H1 (cell line): ENCODE data around the gene ZNF423. TPM values are rescaled to one million over a fixed set of nuclear protein-coding genes. Genes with fewer than 3 reads are reported as not detected.
A peak's percentile ranks its signal among the peaks of the same experiment; 100 is the strongest.

ENCODE experiments used
- BRCA1 ChIP-seq: IDR thresholded peaks from 2 replicates; pipeline ENCODE4 v1.6.1; 2012; ENCODE audit warnings: low read depth, low read length, improper control_type of control experiment
- CBX5 ChIP-seq: fragments of 300-800, 300-1000 bp; sonication (generic); IDR thresholded peaks from 2 replicates; pipeline ENCODE4 v1.7.1; 2016; ENCODE audit warnings: antibody characterized with exemption, low read length, low read depth
- CHD1 ChIP-seq: IDR thresholded peaks from 2 replicates; pipeline ENCODE4 v1.6.1; 2012; ENCODE audit warnings: low read depth, low read length, improper control_type of control experiment
- CTBP2 ChIP-seq: IDR thresholded peaks from 2 replicates; pipeline ENCODE4 v1.7.0; 2011; ENCODE audit warnings: borderline replicate concordance, mild to moderate bottlenecking, moderate library complexity, mixed read lengths, low read length; ENCODE audit not compliant: insufficient read depth, insufficient read length
- EP300 ChIP-seq, 2 experiments: IDR thresholded peaks; 1 replicate in 1 of 2; 2 replicates in 1 of 2; pipeline ENCODE4 v1.6.1; 2011 to 2012; ENCODE audit warnings: low read depth in 2 of 2, low read length in 2 of 2, mild to moderate bottlenecking in 2 of 2, borderline replicate concordance in 1 of 2, inconsistent platforms in 1 of 2, moderate library complexity in 1 of 2
- JUN ChIP-seq: IDR thresholded peaks from 2 replicates; pipeline ENCODE4 v1.6.1; 2011; ENCODE audit warnings: low read depth, mild to moderate bottlenecking, improper control_type of control experiment, low read length
- JUND ChIP-seq: IDR thresholded peaks from 2 replicates; pipeline ENCODE4 v1.6.1; 2011; ENCODE audit warnings: mild to moderate bottlenecking, improper control_type of control experiment, low read length
- POLR2A ChIP-seq, 2 experiments: IDR thresholded peaks; 1 replicate in 1 of 2; 2 replicates in 1 of 2; pipeline ENCODE4 v1.6.1; 2011; ENCODE audit warnings: low read depth in 2 of 2, low read length in 2 of 2, mild to moderate bottlenecking in 2 of 2; ENCODE audit errors: control extremely low read depth in 1 of 2
- POLR2AphosphoS5 ChIP-seq: IDR thresholded peaks from 2 replicates; pipeline ENCODE4 v1.6.1; 2011; ENCODE audit warnings: low read depth, low read length
- RFX5 ChIP-seq: IDR thresholded peaks from 2 replicates; pipeline ENCODE4 v1.6.1; 2011; ENCODE audit warnings: low read depth, low read length, improper control_type of control experiment, borderline replicate concordance
- polyA plus RNA-seq, 7 experiments: library from polyadenylated mRNA; depleted of rRNA in 3 of 7; stranded (reverse) in 5 of 7; unstranded in 2 of 7; fragments of >200 nt in 5 of 7; fragments of 200-250 nt in 2 of 7; gene quantifications; 1 replicate in 5 of 7; 2 replicates in 1 of 7; 4 replicates in 1 of 7; pipeline versions ENCODE4 v1.2.1 to v1.2.3, GENCODE V29; 2011 to 2013; ENCODE audit warnings: missing spikeins in 2 of 7, mixed read lengths in 2 of 7
- total RNA-seq: library from RNA; stranded (reverse); fragmentation: NEBNext Ultra II Directional; extraction: Animal tissue kit (Norgen Biotek cat#: 25700); gene quantifications from 2 replicates; pipeline ENCODE4 v1.2.1, GENCODE V29; 2021
- TF ChIP-seq, protein P1 (sequence below): fragments of 300-600 bp; sonication (generic); IDR thresholded peaks from 2 replicates; pipeline ENCODE4 v1.7.1; 2012; ENCODE audit warnings: low read length, moderate library complexity, mild to moderate bottlenecking, inconsistent platforms; ENCODE audit not compliant: insufficient replicate concordance

Gene ZNF423
- total and polyA plus RNA-seq, 2 of the 8 experiments (the other 6 are each of a cell fraction or from before 2014, with no cell fraction given), result 38.2 to 52.3 TPM

DNA sequence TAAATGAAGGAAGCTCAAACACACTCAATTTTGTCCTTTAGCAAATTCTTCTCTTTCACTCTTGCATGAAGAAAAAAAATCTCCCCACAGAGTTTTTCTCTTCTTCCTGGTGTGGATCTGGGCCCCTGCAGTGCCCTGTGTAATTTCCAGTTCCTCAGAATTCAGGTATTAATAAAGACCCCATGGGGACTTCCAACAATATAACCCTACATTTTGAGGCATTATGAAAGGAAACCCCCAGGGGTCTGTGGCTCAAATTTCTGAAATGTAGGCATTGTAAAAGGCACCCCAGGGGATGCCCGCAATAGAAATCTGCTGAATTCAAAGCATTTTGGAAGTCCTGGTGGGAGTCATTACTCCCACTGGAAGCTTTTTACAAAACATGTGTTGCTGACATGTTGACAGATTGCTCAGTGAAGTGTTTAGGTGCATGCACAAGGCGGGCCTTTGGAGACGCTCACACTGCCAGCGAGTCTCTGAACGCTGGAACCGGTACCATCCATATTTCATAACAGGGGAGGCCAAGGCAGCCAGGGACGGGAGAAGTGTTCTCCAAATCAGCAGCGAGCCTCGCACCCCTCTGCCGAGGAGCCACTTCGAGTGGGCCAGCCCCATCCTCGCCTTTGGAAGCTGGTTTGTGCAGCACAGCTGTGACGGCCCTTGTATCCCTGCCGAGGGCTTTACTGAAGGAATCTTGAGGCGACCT is 154.0 kb downstream of the ZNF423 start (continued):
- TF ChIP-seq, protein P1, sequence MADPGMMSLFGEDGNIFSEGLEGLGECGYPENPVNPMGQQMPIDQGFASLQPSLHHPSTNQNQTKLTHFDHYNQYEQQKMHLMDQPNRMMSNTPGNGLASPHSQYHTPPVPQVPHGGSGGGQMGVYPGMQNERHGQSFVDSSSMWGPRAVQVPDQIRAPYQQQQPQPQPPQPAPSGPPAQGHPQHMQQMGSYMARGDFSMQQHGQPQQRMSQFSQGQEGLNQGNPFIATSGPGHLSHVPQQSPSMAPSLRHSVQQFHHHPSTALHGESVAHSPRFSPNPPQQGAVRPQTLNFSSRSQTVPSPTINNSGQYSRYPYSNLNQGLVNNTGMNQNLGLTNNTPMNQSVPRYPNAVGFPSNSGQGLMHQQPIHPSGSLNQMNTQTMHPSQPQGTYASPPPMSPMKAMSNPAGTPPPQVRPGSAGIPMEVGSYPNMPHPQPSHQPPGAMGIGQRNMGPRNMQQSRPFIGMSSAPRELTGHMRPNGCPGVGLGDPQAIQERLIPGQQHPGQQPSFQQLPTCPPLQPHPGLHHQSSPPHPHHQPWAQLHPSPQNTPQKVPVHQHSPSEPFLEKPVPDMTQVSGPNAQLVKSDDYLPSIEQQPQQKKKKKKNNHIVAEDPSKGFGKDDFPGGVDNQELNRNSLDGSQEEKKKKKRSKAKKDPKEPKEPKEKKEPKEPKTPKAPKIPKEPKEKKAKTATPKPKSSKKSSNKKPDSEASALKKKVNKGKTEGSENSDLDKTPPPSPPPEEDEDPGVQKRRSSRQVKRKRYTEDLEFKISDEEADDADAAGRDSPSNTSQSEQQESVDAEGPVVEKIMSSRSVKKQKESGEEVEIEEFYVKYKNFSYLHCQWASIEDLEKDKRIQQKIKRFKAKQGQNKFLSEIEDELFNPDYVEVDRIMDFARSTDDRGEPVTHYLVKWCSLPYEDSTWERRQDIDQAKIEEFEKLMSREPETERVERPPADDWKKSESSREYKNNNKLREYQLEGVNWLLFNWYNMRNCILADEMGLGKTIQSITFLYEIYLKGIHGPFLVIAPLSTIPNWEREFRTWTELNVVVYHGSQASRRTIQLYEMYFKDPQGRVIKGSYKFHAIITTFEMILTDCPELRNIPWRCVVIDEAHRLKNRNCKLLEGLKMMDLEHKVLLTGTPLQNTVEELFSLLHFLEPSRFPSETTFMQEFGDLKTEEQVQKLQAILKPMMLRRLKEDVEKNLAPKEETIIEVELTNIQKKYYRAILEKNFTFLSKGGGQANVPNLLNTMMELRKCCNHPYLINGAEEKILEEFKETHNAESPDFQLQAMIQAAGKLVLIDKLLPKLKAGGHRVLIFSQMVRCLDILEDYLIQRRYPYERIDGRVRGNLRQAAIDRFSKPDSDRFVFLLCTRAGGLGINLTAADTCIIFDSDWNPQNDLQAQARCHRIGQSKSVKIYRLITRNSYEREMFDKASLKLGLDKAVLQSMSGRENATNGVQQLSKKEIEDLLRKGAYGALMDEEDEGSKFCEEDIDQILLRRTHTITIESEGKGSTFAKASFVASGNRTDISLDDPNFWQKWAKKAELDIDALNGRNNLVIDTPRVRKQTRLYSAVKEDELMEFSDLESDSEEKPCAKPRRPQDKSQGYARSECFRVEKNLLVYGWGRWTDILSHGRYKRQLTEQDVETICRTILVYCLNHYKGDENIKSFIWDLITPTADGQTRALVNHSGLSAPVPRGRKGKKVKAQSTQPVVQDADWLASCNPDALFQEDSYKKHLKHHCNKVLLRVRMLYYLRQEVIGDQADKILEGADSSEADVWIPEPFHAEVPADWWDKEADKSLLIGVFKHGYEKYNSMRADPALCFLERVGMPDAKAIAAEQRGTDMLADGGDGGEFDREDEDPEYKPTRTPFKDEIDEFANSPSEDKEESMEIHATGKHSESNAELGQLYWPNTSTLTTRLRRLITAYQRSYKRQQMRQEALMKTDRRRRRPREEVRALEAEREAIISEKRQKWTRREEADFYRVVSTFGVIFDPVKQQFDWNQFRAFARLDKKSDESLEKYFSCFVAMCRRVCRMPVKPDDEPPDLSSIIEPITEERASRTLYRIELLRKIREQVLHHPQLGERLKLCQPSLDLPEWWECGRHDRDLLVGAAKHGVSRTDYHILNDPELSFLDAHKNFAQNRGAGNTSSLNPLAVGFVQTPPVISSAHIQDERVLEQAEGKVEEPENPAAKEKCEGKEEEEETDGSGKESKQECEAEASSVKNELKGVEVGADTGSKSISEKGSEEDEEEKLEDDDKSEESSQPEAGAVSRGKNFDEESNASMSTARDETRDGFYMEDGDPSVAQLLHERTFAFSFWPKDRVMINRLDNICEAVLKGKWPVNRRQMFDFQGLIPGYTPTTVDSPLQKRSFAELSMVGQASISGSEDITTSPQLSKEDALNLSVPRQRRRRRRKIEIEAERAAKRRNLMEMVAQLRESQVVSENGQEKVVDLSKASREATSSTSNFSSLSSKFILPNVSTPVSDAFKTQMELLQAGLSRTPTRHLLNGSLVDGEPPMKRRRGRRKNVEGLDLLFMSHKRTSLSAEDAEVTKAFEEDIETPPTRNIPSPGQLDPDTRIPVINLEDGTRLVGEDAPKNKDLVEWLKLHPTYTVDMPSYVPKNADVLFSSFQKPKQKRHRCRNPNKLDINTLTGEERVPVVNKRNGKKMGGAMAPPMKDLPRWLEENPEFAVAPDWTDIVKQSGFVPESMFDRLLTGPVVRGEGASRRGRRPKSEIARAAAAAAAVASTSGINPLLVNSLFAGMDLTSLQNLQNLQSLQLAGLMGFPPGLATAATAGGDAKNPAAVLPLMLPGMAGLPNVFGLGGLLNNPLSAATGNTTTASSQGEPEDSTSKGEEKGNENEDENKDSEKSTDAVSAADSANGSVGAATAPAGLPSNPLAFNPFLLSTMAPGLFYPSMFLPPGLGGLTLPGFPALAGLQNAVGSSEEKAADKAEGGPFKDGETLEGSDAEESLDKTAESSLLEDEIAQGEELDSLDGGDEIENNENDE, result peak; percentile 76
- TF ChIP-seq BRCA1, result no peak
- peak; percentile 85 for TF ChIP-seq CHD1
- TF ChIP-seq CTBP2, result peak; percentile 31
- peak; percentile 89 for TF ChIP-seq JUND
- TF ChIP-seq RFX5, result no peak
- TF ChIP-seq POLR2AphosphoS5, result 0 out of 2 replicates have a peak, but pooled peaks have one; percentile 35
- TF ChIP-seq JUN, result no peak; the same call in 1 of the 2 replicates
- peak in 1 of 2 experiments; percentile 97; a peak in 2 of 3 replicates for TF ChIP-seq EP300 (IDR thresholded peaks at IDR 0.05; ENCODE audit: borderline replicate concordance in 1 of 2, low read depth in 2 of 2, low read length in 2 of 2)
- TF ChIP-seq CBX5, result no peak
- TF ChIP-seq POLR2A (IDR thresholded peaks at IDR 0.05; ENCODE audit: control extremely low read depth in 1 of 2, low read depth in 2 of 2, low read length in 2 of 2), result no peak
